A549 (cell line): ENCODE measurements around the gene SERPINF2. TPM values are rescaled to one million over a fixed set of nuclear protein-coding genes. Genes with fewer than 3 reads are reported as not detected.

Experiments used
- ATAC-seq, 2 experiments: fragments of 200-7000 bp in 1 of 2; fragments of >200 bp in 1 of 2; cut with Nextera tagmentation in 1 of 2; cut with Tn5 transposase in 1 of 2; 3 replicates each; pipeline versions ENCODE4 v1.8.0 to v1.9.1; 2018 to 2020; ENCODE audit warnings: mild to moderate bottlenecking in 1 of 2, moderate library complexity in 1 of 2
- CTCF ChIA-PET: fragments of 300-600 bp; sonication (Branson Sonifier 250); formaldehyde crosslinking; extraction: SDS; loops from one replicate; lab custom pipeline; 2021; ENCODE audit warnings: antibody characterized with exemption, inconsistent platforms; lab: Yijun Ruan, JAX
- POLR2A ChIA-PET: fragments of 350-600 bp; formaldehyde crosslinking; extraction: SDS; loops from one replicate; lab custom pipeline; 2021; ENCODE audit warnings: antibody characterized with exemption, inconsistent platforms; lab: Yijun Ruan, JAX
- DNase-seq, 2 experiments: peaks; one replicate each; pipeline versions ENCODE4 v3.0.0 to v3.0.0-alpha.2; 2011 to 2016; ENCODE audit warnings: low read depth in 1 of 2, low spot score in 1 of 2
- FAIRE-seq: peaks from 2 replicates; lab custom pipeline; 2011; peaks lifted over from hg19 to GRCh38; lab: Jason Lieb, UNC
- H3K27ac ChIP-seq, 2 experiments: fragments of >200 bp; sonication (Bioruptor Twin); formaldehyde crosslinking; 3 replicates each; pipeline ENCODE4 v1.5.1; 2016 to 2017
- H3K4me1 ChIP-seq: fragments of >200 bp; sonication (Bioruptor Twin); formaldehyde crosslinking; 3 replicates; pipeline ENCODE4 v1.6.1; 2016
- H3K4me2 ChIP-seq: fragments of >200 bp; sonication (Bioruptor Twin); formaldehyde crosslinking; 3 replicates; pipeline ENCODE4 v1.6.1; 2016
- H3K4me3 ChIP-seq: fragments of >200 bp; sonication (Bioruptor Twin); formaldehyde crosslinking; 3 replicates; pipeline ENCODE4 v1.5.1; 2016
- H3K9me3 ChIP-seq: fragments of >200 bp; sonication (Bioruptor Twin); formaldehyde crosslinking; 3 replicates; pipeline ENCODE4 v1.6.1; 2016
- BHLHE40 ChIP-seq: IDR thresholded peaks from 2 replicates; pipeline ENCODE4 v1.6.1; 2012; ENCODE audit warnings: low read depth, low read length, inconsistent platforms
- CBX2 ChIP-seq: fragments of 200-600 bp; sonication (generic); IDR thresholded peaks from 2 replicates; pipeline ENCODE4 v1.6.1; 2016; ENCODE audit warnings: low read depth, mild to moderate bottlenecking, borderline replicate concordance
- CEBPB ChIP-seq, 2 experiments: fragments of >200 bp in 1 of 2; sonication (Bioruptor Twin) in 1 of 2; formaldehyde crosslinking in 1 of 2; IDR thresholded peaks; 2 replicates each; pipeline ENCODE4 v1.6.1; 2012 to 2016
- CHD4 ChIP-seq: fragments of 200-600 bp; sonication (generic); IDR thresholded peaks from 2 replicates; pipeline ENCODE4 v1.6.1; 2016; ENCODE audit warnings: antibody characterized with exemption, mild to moderate bottlenecking, borderline replicate concordance
- EHMT2 ChIP-seq: fragments of 200-600 bp; sonication (generic); IDR thresholded peaks from 2 replicates; pipeline ENCODE4 v1.6.1; 2016; ENCODE audit warnings: antibody characterized with exemption, low read depth, mild to moderate bottlenecking, moderate library complexity
- EP300 ChIP-seq, 2 experiments: fragments of >200 bp; sonication (Bioruptor Twin); formaldehyde crosslinking; IDR thresholded peaks; 2 replicates in 1 of 2; 3 replicates in 1 of 2; pipeline ENCODE4 v1.6.1; 2016 to 2017
- ESRRA ChIP-seq: fragments of 150-350 bp; IDR thresholded peaks from 2 replicates; pipeline ENCODE4 v1.6.1; 2014; ENCODE audit warnings: mild to moderate bottlenecking, low read length, borderline replicate concordance
- FOSB ChIP-seq: fragments of 250-450 bp; sonication (Bioruptor Pico); IDR thresholded peaks from 2 replicates; pipeline ENCODE4 v1.5.0; 2020; ENCODE audit warnings: mild to moderate bottlenecking, moderate library complexity
- FOSL2 ChIP-seq, 2 experiments: fragments of 450-650 bp in 1 of 2; fragments of >200 bp in 1 of 2; sonication (Bioruptor Twin) in 1 of 2; formaldehyde crosslinking; IDR thresholded peaks; 2 replicates each; pipeline versions ENCODE4 v1.5.0 to v1.6.1; 2016 to 2020; ENCODE audit warnings: mild to moderate bottlenecking in 1 of 2, moderate library complexity in 1 of 2
- FOXS1 ChIP-seq: fragments of 250-450 bp; sonication (Bioruptor Pico); IDR thresholded peaks from 2 replicates; pipeline ENCODE4 v1.5.0; 2020; ENCODE audit warnings: mild to moderate bottlenecking, moderate library complexity
- HDAC2 ChIP-seq: fragments of 200-600 bp; sonication (generic); IDR thresholded peaks from 2 replicates; pipeline ENCODE4 v1.6.1; 2016
- HEYL ChIP-seq: fragments of 250-450 bp; sonication (Bioruptor Pico); IDR thresholded peaks from 2 replicates; pipeline ENCODE4 v1.8.0; 2021; ENCODE audit warnings: mild to moderate bottlenecking, moderate library complexity
- HOXA7 ChIP-seq: fragments of 250-450 bp; sonication (Bioruptor Pico); IDR thresholded peaks from 2 replicates; pipeline ENCODE4 v1.5.0; 2020; ENCODE audit warnings: mild to moderate bottlenecking, moderate library complexity
- KDM1A ChIP-seq: fragments of 200-600 bp; sonication (generic); IDR thresholded peaks from 2 replicates; pipeline ENCODE4 v1.6.1; 2016; ENCODE audit warnings: low read depth, mild to moderate bottlenecking
- MAFK ChIP-seq: fragments of 450-650 bp; IDR thresholded peaks from 2 replicates; pipeline ENCODE4 v1.6.1; 2014; ENCODE audit not compliant: partially characterized antibody
- MYC ChIP-seq: IDR thresholded peaks from 2 replicates; pipeline ENCODE4 v1.6.1; 2012; ENCODE audit warnings: mild to moderate bottlenecking, inconsistent platforms, low read length, improper control_type of control experiment, borderline replicate concordance
- PHF8 ChIP-seq: fragments of 200-600 bp; sonication (generic); IDR thresholded peaks from 2 replicates; pipeline ENCODE4 v1.6.1; 2016; ENCODE audit warnings: low read depth, mild to moderate bottlenecking, antibody characterized with exemption, moderate library complexity, borderline replicate concordance
- POLR2AphosphoS2 ChIP-seq: conservative IDR thresholded peaks from 2 replicates; pipeline ENCODE4 v1.6.1; 2012; ENCODE audit warnings: low read length, improper control_type of control experiment, inconsistent platforms
- RNF2 ChIP-seq: fragments of 200-600 bp; sonication (generic); IDR thresholded peaks from 2 replicates; pipeline ENCODE4 v1.6.1; 2016; ENCODE audit warnings: low read depth, mild to moderate bottlenecking, antibody characterized with exemption, moderate library complexity, borderline replicate concordance
- SREBF2 ChIP-seq: fragments of 450-650 bp; IDR thresholded peaks from 2 replicates; pipeline ENCODE4 v1.6.1; 2014; ENCODE audit warnings: mild to moderate bottlenecking, moderate library complexity
- TFCP2L1 ChIP-seq: fragments of 250-450 bp; sonication (Bioruptor Pico); IDR thresholded peaks from 2 replicates; pipeline ENCODE4 v1.5.0; 2021; ENCODE audit warnings: mild to moderate bottlenecking
- WGBS: methylation state at CpG from one replicate; pipeline ENCODE4 v1.1.6; 2017; ENCODE audit errors: missing lambda C conversion rate; 5-methylcytosine and 5-hydroxymethylcytosine counted together
- polyA plus RNA-seq, 4 experiments: library from polyadenylated mRNA; depleted of rRNA in 3 of 4; stranded (reverse); fragments of >200 nt; fragmentation: RNase III in 1 of 4; extraction: RNeasy Plus Mini Kit Qiagen cat#74134 plus additional on column Dnase treatment in 1 of 4; gene quantifications; 2 replicates in 3 of 4; 3 replicates in 1 of 4; pipeline ENCODE4 v1.2.3, GENCODE V29; 2011 to 2017
- TF ChIP-seq, protein P1 (sequence below): fragments of 150-350 bp; IDR thresholded peaks from 2 replicates; pipeline ENCODE4 v1.6.1; 2014; ENCODE audit warnings: low read depth, mild to moderate bottlenecking, low read length
- TF ChIP-seq, protein P2 (sequence below): fragments of 250-450 bp; sonication (Bioruptor Pico); IDR thresholded peaks from 2 replicates; pipeline ENCODE4 v1.5.0; 2020; ENCODE audit warnings: low read depth, mild to moderate bottlenecking, moderate library complexity
- TF ChIP-seq, protein P3 (sequence below): fragments of >200 bp; sonication (Bioruptor Twin); formaldehyde crosslinking; IDR thresholded peaks from 3 replicates; pipeline ENCODE4 v1.6.1; 2016
- TF ChIP-seq, protein P4 (sequence below): IDR thresholded peaks from 2 replicates; pipeline ENCODE4 v1.6.1; 2012
- TF ChIP-seq, protein P5 (sequence below): fragments of >200 bp; sonication (Bioruptor Twin); formaldehyde crosslinking; IDR thresholded peaks from 2 replicates; pipeline ENCODE4 v1.6.1; 2016
- TF ChIP-seq, protein P6 (sequence below): fragments of 250-450 bp; sonication (Bioruptor Pico); IDR thresholded peaks from 2 replicates; pipeline ENCODE4 v1.5.0; 2021; ENCODE audit warnings: mild to moderate bottlenecking, moderate library complexity, borderline replicate concordance
- TF ChIP-seq, protein P7 (sequence below): IDR thresholded peaks from 2 replicates; pipeline ENCODE4 v1.6.1; 2012; ENCODE audit warnings: low read depth, borderline replicate concordance
- TF ChIP-seq, protein P8 (sequence below): fragments of 450-650 bp; IDR thresholded peaks from 2 replicates; pipeline ENCODE4 v1.6.1; 2014; ENCODE audit warnings: antibody characterized with exemption

The SERPINF2 gene
- polyA plus RNA-seq, 2 of the 4 experiments (the other 2 are of a cell fraction): 2.1 to 2.9 TPM

DNA sequence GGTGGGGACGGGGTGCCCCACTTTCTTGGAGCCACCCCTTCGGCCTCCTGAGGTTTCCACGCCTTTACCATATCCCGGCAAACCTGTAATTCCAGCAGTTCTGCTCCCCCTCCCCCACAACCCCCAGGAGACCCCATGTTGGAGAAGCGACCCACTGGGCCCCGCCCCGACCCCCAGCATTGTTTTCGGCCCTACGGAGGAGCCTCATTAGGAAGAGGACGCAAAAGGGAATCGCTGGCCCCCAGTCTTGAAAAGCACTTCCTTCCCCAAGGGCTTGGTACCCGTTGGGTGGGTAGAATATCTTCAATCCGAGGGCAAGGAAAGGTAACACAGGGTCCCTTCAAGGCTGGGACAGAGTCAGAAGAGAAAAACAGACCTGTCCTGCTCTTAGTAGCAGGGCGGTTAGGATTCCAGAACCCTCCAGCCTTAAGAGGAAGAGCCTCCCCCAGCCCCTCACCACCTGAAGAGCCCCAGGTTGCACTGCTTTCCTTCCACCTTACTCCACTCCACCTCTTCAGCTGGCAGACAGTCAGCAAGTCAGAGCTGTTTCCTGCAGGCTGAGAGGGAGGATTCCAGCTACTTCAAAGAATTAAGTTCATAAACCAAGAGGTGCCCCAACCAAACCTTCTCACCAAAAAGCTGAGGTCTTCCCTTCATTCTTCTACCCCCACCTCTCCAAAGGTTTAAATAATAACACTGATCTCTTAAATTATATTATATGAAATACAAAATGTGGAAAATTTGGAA lies 31.7 kb upstream of the SERPINF2 start (continued):
- TF ChIP-seq, protein P1, sequence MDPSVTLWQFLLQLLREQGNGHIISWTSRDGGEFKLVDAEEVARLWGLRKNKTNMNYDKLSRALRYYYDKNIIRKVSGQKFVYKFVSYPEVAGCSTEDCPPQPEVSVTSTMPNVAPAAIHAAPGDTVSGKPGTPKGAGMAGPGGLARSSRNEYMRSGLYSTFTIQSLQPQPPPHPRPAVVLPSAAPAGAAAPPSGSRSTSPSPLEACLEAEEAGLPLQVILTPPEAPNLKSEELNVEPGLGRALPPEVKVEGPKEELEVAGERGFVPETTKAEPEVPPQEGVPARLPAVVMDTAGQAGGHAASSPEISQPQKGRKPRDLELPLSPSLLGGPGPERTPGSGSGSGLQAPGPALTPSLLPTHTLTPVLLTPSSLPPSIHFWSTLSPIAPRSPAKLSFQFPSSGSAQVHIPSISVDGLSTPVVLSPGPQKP: no peak
- TF ChIP-seq HOXA7 (CRISPR knock-in tag) (peak; percentile 98), HEYL (no peak), SREBF2 (no peak), EHMT2 (no peak), HDAC2 (no peak), ESRRA (no peak), EP300 (IDR thresholded peaks at IDR 0.05) (no peak), TFCP2L1 (CRISPR knock-in tag) (peak; percentile 98), PHF8 (0 out of 2 replicates have a peak, but pooled peaks have one; percentile 14), FOXS1 (peak; percentile 56), CEBPB (IDR thresholded peaks at IDR 0.05) (no peak), CBX2 (no peak), FOSL2 (IDR thresholded peaks at IDR 0.05) (no peak), FOSL2 (CRISPR knock-in tag; IDR thresholded peaks at IDR 0.05) (peak; percentile 28; the same call in 1 of the 2 replicates), MAFK (no peak), CHD4 (no peak), RNF2 (no peak)
- TF ChIP-seq, protein P2, sequence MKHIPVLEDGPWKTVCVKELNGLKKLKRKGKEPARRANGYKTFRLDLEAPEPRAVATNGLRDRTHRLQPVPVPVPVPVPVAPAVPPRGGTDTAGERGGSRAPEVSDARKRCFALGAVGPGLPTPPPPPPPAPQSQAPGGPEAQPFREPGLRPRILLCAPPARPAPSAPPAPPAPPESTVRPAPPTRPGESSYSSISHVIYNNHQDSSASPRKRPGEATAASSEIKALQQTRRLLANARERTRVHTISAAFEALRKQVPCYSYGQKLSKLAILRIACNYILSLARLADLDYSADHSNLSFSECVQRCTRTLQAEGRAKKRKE (CRISPR knock-in tag): peak; percentile 67; the same call in 1 of the 2 replicates
- TF ChIP-seq, protein P3, sequence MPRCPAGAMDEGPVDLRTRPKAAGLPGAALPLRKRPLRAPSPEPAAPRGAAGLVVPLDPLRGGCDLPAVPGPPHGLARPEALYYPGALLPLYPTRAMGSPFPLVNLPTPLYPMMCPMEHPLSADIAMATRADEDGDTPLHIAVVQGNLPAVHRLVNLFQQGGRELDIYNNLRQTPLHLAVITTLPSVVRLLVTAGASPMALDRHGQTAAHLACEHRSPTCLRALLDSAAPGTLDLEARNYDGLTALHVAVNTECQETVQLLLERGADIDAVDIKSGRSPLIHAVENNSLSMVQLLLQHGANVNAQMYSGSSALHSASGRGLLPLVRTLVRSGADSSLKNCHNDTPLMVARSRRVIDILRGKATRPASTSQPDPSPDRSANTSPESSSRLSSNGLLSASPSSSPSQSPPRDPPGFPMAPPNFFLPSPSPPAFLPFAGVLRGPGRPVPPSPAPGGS: peak; percentile 62; the same call in 1 of the 3 replicates
- TF ChIP-seq, protein P4, sequence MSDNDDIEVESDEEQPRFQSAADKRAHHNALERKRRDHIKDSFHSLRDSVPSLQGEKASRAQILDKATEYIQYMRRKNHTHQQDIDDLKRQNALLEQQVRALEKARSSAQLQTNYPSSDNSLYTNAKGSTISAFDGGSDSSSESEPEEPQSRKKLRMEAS: 0 out of 2 replicates have a peak, but pooled peaks have one; percentile 1
- TF ChIP-seq, protein P5, sequence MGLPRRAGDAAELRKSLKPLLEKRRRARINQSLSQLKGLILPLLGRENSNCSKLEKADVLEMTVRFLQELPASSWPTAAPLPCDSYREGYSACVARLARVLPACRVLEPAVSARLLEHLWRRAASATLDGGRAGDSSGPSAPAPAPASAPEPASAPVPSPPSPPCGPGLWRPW: no peak
- TF ChIP-seq, all 56 proteins: peak for 19

DNA sequence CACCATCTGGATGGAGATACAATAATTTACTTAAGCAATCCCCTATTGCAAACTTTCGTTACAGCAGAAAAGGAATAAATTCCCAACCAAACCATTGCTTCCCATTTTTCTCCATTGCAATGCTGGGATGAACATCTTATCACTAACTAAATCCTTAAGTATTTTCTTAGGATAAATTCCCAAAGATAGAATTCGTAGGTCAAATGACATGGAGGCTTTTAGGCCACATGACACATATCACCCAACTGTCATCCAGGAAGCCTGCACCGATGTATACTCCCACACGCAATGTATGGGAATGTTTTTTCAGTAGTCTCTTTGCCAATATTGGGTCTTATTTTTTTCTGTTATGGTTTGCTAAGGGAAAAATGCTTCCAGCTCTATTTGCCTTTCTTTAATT lies 30.9 kb upstream of the SERPINF2 start:
- H3K27ac ChIP-seq: no peak overlapping the region
- no peak for FAIRE-seq

More for the DNA sequence above, 30.9 kb upstream of the SERPINF2 start:
- Histone ChIP-seq H3K4me1 (peaks cover 44% of the 10 kb centered on the region), H3K4me2 (no peak overlapping the region), H3K4me3 (no peak overlapping the region), H3K9me3 (no peaks in the 10 kb centered on the region)
- TF ChIP-seq MAFK (no peak), FOSB (CRISPR knock-in tag) (peak; percentile 5; the same call in 1 of the 2 replicates), HEYL (no peak), CBX2 (no peak), KDM1A (no peak), HOXA7 (CRISPR knock-in tag) (peak; percentile 84; the same call in 1 of the 2 replicates), MYC (no peak), BHLHE40 (no peak), POLR2AphosphoS2 (peak; percentile 89; the same call in 1 of the 2 replicates)
- TF ChIP-seq, protein P6, sequence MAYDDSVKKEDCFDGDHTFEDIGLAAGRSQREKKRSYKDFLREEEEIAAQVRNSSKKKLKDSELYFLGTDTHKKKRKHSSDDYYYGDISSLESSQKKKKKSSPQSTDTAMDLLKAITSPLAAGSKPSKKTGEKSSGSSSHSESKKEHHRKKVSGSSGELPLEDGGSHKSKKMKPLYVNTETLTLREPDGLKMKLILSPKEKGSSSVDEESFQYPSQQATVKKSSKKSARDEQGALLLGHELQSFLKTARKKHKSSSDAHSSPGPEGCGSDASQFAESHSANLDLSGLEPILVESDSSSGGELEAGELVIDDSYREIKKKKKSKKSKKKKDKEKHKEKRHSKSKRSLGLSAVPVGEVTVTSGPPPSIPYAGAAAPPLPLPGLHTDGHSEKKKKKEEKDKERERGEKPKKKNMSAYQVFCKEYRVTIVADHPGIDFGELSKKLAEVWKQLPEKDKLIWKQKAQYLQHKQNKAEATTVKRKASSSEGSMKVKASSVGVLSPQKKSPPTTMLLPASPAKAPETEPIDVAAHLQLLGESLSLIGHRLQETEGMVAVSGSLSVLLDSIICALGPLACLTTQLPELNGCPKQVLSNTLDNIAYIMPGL (CRISPR knock-in tag): peak; percentile 27; the same call in 1 of the 2 replicates
- TF ChIP-seq, protein P7, sequence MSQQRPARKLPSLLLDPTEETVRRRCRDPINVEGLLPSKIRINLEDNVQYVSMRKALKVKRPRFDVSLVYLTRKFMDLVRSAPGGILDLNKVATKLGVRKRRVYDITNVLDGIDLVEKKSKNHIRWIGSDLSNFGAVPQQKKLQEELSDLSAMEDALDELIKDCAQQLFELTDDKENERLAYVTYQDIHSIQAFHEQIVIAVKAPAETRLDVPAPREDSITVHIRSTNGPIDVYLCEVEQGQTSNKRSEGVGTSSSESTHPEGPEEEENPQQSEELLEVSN: no peak
- TF ChIP-seq, protein P8, sequence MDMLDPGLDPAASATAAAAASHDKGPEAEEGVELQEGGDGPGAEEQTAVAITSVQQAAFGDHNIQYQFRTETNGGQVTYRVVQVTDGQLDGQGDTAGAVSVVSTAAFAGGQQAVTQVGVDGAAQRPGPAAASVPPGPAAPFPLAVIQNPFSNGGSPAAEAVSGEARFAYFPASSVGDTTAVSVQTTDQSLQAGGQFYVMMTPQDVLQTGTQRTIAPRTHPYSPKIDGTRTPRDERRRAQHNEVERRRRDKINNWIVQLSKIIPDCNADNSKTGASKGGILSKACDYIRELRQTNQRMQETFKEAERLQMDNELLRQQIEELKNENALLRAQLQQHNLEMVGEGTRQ: peak; percentile 43; the same call in 1 of the 2 replicates
- TF ChIP-seq, protein P2 (CRISPR knock-in tag): no peak
- CTCF ChIA-PET: interaction anchor here (1.1 to 23.8 kb wide), 6 partner anchors 10 to 62 kb away, joined by 3 to 591 read pairs (median 15); partner anchors contain the start of genes RILP and SERPINF1
- ATAC-seq (no peak), DNase-seq (no peak)
- 85% methylated on average over 4 of the region's 4 CpGs for WGBS
- POLR2A ChIA-PET: no interaction called here
